Muscle layer of duodenum (tissue), 2 donors: ENCODE results near the gene TOR4A.
A peak's percentile ranks its signal among the peaks of the same experiment; 100 is the strongest.

ENCODE experiments used
- H3K27ac ChIP-seq: one replicate; pipeline ENCODE4 v1.7.0; 2013; ENCODE audit warnings: mild to moderate bottlenecking, low read length
- H3K27me3 ChIP-seq: one replicate; pipeline ENCODE4 v1.7.0; 2013; ENCODE audit warnings: low read depth, mild to moderate bottlenecking, control low read depth, low read length
- H3K36me3 ChIP-seq, 2 donors: one replicate each; pipeline ENCODE4 v1.7.0; 2013; ENCODE audit warnings: low read length in 2 of 2, control low read depth in 1 of 2, mild to moderate bottlenecking in 1 of 2; ENCODE audit not compliant: insufficient read depth in 2 of 2, control insufficient read depth in 1 of 2
- H3K4me1 ChIP-seq, 2 donors: one replicate each; pipeline ENCODE4 v1.7.0; 2013; ENCODE audit warnings: low read length in 2 of 2, mild to moderate bottlenecking in 2 of 2, control low read depth in 1 of 2, moderate library complexity in 1 of 2; ENCODE audit not compliant: insufficient read depth in 2 of 2, control insufficient read depth in 1 of 2
- H3K4me3 ChIP-seq, 2 donors: one replicate each; pipeline ENCODE4 v1.7.0; 2013; ENCODE audit warnings: low read length in 2 of 2, low read depth in 1 of 2, mild to moderate bottlenecking in 1 of 2
- H3K9me3 ChIP-seq, 2 donors: one replicate each; pipeline ENCODE4 v1.7.0; 2013; ENCODE audit warnings: low read length in 2 of 2, control low read depth in 1 of 2, mild to moderate bottlenecking in 1 of 2; ENCODE audit not compliant: control insufficient read depth in 1 of 2
- donor health status: healthy.

The TOR4A gene

GRCh38 chr9:137277329-137278041 is at the start of gene TOR4A:
TSS of gene TOR4A (plus strand) at chr9:137277726. CDS start at chr9:137278690, 964 bp downstream.
- Histone ChIP-seq H3K27me3 (no peaks in the 10 kb centered on the region), H3K27ac (peak within 1 kb of the TSS; percentile 72), H3K36me3 (peaks cover 0 to 19% of the 10 kb centered on the region in 2 donors), H3K4me3 (peak within 1 kb of the TSS; percentile 50 to 64), H3K9me3 (no peaks in the 10 kb centered on the region), H3K4me1 (peaks cover 8 to 26% of the 10 kb centered on the region in 2 donors)

- Histone ChIP-seq H3K4me3 (no peak overlapping the region), H3K4me1 (peaks cover 0 to 7% of the 10 kb centered on the region in 2 donors), H3K27me3 (peaks cover 11% of the 10 kb centered on the region), H3K27ac (no peak overlapping the region), H3K36me3 (no peaks in the 10 kb centered on the region), H3K9me3 (no peaks in the 10 kb centered on the region)
These were observed 49.5 kb upstream of the TOR4A start for GRCh38 chr9:137227853-137228505.

- Histone ChIP-seq H3K27ac (no peak overlapping the region), H3K4me3 (no peak overlapping the region), H3K36me3 (no peaks in the 10 kb centered on the region), H3K27me3 (peaks cover 11% of the 10 kb centered on the region), H3K4me1 (peaks cover 0 to 6% of the 10 kb centered on the region in 2 donors), H3K9me3 (no peaks in the 10 kb centered on the region)
These were observed 49.0 kb upstream of the TOR4A start for GRCh38 chr9:137228506-137228967.

GRCh38 chr9:137228968-137229896 is 48.3 kb upstream of the TOR4A start:
- Histone ChIP-seq H3K4me3 (no peak overlapping the region), H3K9me3 (no peaks in the 10 kb centered on the region), H3K4me1 (peaks cover 0 to under 1% of the 10 kb centered on the region in 2 donors), H3K27me3 (peaks cover 11% of the 10 kb centered on the region), H3K27ac (no peak overlapping the region), H3K36me3 (no peaks in the 10 kb centered on the region)

- Histone ChIP-seq H3K27me3 (peaks cover 11% of the 10 kb centered on the region), H3K4me3 (no peak overlapping the region), H3K9me3 (no peaks in the 10 kb centered on the region), H3K36me3 (no peaks in the 10 kb centered on the region), H3K4me1 (no peaks in the 10 kb centered on the region), H3K27ac (no peak overlapping the region)
These were observed 47.4 kb upstream of the TOR4A start for GRCh38 chr9:137229903-137230704.

- H3K27ac ChIP-seq: no peak within 1 kb of the TSS
- H3K27me3 ChIP-seq: peaks cover 11% of the 10 kb centered on the region
- H3K4me1 ChIP-seq: peaks cover 0 to 6% of the 10 kb centered on the region in 2 donors
- H3K4me3 ChIP-seq: no peak within 1 kb of the TSS
- no peaks in the 10 kb centered on the region for H3K36me3 ChIP-seq
- no peaks in the 10 kb centered on the region for H3K9me3 ChIP-seq
These were observed 46.7 kb upstream of the TOR4A start, which contains the start of gene SLC34A3 for GRCh38 chr9:137230705-137231371. TSS of gene SLC34A3 (plus strand) at chr9:137230901. CDS start at chr9:137231703, 802 bp downstream.

- H3K36me3 ChIP-seq: no peaks in the 10 kb centered on the region
- H3K9me3 ChIP-seq: no peaks in the 10 kb centered on the region
- peaks cover 0 to 13% of the 10 kb centered on the region in 2 donors for H3K4me1 ChIP-seq
- H3K27me3 ChIP-seq: peaks cover 11% of the 10 kb centered on the region
- no peak overlapping the region for H3K4me3 ChIP-seq
- no peak overlapping the region for H3K27ac ChIP-seq
These were observed 46.0 kb upstream of the TOR4A start for GRCh38 chr9:137231372-137232039.

GRCh38 chr9:137232101-137232500 is 45.4 kb upstream of the TOR4A start:
- no peak overlapping the region for H3K4me3 ChIP-seq
- H3K27ac ChIP-seq: no peak overlapping the region
- no peaks in the 10 kb centered on the region for H3K9me3 ChIP-seq
- H3K4me1 ChIP-seq: peaks cover 0 to 19% of the 10 kb centered on the region in 2 donors
- H3K27me3 ChIP-seq: peaks cover 11% of the 10 kb centered on the region
- no peaks in the 10 kb centered on the region for H3K36me3 ChIP-seq

- Histone ChIP-seq H3K36me3 (no peaks in the 10 kb centered on the region), H3K4me3 (no peak overlapping the region), H3K27ac (no peak overlapping the region), H3K4me1 (peaks cover 0 to 23% of the 10 kb centered on the region in 2 donors), H3K27me3 (peaks cover 11% of the 10 kb centered on the region), H3K9me3 (no peaks in the 10 kb centered on the region)
These were observed 45.0 kb upstream of the TOR4A start for GRCh38 chr9:137232510-137232909.
